SKM-1 (cell line): Measurements from ENCODE around the gene POLR1A.

Experiments used
- DNase-seq: peaks from one replicate; lab custom pipeline; 2025; ENCODE audit not compliant: unreplicated experiment; lab: John Stamatoyannopoulos, UW

POLR1A gene

GRCh38 chr2:86038291-86039081, 67.2 kb downstream of the POLR1A start:
- DNase-seq, result peak; percentile 67

DNA sequence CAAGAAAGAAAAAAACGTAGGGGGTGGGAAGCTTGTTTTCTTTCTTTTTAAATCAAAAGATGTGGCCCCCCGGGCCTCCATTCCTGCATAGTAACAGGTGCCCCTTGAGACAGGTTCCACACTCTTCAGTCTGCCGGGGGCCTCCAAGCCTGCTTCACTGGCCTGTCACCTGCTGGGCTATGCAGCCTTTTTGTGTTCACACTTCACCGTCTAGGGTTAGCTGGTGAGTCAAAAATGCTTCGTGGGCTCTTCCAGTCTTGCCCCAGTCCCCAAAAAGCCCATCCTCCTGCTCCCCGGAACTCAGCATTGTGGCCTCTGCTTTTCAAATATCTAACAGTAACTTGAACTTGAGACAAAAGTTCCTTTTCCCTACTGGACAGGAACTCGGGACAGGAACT, 67.9 kb downstream of the POLR1A start:
- DNase-seq, result no peak

DNA sequence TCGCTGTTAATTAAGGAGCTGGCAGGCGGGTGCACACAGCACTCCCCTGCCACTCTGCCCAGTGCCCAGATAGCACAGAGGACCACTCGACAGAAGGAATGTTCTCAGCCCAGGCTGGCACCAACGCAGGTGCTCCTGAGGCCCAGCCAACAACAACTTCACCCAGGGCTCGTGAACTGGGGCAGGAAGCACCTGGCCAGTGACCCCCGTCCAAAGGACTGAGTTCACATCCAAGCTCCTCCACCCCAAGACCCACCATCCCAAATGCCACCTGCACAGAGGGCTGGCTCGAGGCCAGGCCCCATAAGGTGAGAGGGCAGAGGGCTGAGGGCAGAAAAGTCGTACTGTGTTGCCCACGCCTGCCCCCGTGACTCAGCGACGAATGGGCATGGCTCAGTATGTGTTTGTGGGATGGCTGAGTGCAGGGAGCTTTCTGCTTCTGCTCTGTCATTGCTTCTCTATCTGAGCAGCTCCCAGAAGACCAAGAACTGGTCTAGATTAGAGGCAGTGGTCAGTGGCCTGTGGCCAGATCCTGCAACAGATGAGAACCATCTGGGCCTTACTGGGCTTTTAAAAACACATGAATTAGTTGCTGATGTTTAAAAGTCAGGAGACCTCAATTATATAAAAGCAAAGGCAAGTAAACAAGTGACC, 68.4 kb downstream of the POLR1A start:
- no peak for DNase-seq

- DNase-seq, result no peak
These were observed 69.0 kb downstream of the POLR1A start for GRCh38 chr2:86036669-86037138.

DNA sequence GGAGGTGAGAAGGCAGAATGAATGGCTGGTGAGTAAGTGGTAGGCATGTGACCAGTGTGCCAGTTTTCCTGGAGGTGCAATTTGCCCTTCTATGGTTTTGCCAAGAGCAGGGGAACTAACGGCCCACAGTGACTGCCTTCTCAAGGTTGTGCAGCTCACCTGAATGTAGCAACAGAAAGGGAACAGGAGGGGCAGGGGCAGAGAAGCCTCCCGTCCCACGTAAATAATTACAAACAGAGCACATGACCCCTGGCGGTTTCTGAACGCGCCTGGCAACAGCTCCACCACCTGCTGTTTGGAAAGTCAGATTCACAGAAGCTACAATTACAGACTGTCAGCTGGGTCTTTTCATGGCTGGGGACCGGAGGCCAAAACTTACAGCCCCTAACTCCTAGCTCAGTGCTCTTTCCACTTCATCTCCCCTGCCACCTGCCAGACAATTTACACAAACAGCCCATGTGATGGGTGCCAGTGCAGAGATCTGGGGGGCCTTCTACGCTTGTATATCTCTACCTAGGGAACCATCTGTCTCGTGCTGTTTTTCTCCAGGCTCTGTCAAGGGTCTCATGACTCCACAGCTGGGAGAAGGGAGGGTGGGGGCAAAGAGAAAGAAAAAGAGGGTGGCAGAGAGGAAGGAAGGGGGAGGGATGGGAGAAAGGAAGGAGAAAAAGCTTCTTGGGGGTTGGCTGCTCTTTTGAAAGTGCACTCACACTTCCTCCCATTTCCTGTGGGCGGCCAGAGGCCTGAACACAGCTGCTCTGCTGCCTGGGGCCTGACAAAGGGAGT, 69.6 kb downstream of the POLR1A start:
- DNase-seq, result peak; percentile 94

GRCh38 chr2:86035376-86035882, 70.3 kb downstream of the POLR1A start:
- DNase-seq, result no peak

DNA sequence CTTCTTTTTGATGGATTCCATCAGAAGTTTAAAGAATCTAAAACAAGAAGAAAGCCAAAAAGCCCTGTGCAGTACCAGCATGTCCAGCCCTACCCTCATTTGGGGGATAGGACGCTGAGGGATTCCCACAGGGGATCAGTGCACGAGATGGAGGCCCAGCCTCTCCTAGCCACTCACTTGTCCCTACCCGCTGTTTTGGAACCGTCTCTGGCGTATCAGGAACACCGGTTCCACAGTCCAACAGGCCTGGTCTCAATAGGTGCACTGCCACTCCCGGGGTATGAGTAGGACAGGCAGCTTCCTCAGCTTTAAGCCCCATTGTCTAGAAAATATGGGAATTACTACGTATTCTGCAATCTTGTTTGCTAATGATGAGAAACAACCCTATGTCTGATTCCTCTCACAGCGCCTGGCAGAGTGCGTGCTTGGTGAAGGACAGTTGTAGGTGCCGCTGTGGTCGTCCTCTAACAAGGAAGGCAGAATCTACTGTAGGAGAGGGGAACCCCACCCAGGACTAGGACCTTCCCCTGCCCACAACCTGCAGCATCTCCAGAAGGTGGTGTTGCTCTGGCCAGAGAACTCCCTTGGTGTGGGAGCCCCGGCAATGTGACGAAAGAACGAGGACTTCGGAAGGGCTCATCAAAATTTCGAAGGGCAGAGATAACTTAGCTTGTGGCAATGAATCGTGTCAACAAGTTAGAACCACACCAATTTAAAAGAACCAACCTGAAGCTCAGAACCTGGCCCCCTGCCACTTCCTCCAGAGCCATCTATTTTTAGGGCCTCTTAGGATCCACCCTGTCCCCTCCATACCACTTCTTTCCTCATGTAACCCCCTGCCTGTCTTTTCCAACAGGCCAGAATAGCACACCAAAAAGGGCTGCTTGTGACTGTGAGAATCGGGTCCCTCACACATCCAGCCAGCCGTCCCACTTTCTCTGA, 71.7 kb downstream of the POLR1A start:
- no peak for DNase-seq

DNA sequence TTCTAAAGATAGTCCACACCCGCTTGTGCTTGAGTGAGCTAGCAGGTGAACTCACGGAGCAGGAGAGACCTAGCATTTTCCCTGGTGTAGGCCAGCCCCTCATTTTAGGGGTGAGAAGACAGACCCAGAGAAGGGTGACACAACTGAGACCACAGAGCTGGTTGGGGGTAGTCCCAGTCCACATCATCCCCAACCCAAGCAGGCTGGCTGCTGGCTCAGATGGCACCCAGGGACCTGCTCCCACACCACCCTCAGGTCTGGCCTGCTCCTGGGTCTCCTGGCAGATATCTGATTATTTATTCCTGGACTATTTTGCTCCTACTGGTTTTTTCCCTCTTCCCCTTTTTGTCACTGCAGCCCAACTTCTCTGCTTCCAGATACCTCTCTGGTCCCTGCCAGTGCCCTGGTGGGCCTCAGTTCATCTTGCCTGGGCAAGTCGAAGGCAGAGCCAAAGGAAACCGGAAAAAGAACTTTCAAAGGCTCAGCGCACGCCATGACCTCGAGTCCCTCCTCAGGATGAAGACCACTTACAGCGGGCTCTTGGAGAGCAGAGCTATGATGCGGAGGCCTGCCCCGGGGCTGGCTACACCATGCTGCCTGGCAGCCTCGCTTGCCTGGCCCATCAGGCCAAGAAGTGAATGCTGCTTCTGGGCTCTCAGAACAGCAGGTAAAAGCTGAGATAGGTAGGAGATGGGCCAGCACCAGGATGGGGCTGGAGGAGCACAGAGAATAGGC, 72.7 kb downstream of the POLR1A start:
- no peak for DNase-seq

DNA sequence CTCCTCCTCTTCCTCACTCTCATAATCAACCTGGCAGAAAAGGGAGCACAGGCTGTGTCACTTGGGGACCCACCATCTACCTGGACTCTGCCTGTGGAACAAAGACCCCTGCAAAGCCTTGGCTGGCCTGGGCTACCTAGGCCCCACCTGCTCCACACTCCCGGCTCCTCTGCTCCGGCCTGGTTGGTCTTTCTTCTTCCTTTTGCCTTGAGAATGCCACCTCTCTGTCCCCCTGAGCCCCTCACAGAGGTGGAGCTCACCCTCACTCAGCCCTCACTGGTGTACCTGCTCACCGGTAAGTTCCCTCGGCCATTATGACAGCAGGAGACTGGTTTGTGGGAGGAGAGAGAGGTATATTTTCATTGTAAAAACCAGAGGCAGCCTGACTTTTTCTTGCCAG, 74.1 kb downstream of the POLR1A start:
- no peak for DNase-seq

- DNase-seq, result no peak
These were observed 74.5 kb downstream of the POLR1A start for GRCh38 chr2:86031151-86031550.

DNA sequence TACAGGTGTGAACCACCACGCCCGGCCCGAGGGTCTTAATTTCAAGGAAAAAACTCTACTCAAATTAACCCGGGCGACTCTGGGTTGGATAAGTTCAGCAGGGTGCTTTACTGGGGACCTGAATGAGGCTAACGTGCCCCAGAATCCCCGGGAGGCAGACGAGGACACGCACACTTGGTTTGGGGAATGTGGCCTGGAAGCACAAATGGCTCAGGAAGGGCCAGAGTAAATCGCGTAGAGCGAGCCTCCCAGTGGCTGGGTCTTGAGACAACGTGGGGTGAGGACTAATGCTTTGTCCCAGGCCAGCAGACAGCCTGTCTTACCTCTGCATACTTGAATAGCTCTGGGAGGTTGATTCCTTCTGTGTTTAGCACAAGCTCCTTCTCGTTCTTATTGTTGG, 75.8 kb downstream of the POLR1A start:
- no peak for DNase-seq

DNA sequence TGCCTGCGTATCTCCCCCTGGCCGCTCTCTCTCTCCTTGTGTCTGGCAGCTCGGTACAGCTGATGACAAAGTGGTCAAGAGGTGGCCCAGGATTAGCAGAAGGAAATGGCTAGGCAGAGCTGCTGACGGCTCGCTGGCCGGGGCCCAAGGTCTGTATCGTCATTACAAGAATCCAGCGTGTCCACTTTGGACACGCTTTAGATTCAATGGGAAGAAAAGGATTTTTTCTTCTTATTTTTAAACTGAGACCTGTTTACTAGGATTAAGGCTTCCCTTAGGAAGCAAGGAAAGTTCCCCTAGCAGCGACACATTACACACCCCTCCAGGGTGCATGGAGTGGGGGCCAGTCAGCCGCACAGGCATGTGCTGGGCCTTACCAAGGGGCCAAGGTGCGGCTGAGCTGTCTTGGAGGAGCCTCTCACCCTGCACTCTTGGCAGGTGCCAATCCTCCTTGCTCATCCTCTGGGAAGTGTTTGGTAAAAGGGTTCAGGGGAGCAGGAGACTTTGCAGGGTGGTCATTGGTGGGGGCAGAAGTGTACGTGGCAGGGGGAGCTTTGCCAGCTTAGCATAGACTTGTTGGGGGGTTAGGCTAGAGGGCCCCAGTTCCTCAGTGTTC, 76.8 kb downstream of the POLR1A start:
- DNase-seq, result no peak

GRCh38 chr2:86027922-86028765, 77.5 kb downstream of the POLR1A start:
- DNase-seq, result no peak

- no peak for DNase-seq
These were observed 78.3 kb downstream of the POLR1A start for GRCh38 chr2:86027196-86027921.

- DNase-seq, result no peak
These were observed 79.0 kb downstream of the POLR1A start for GRCh38 chr2:86026744-86027065.

- DNase-seq, result no peak
These were observed 79.5 kb downstream of the POLR1A start for GRCh38 chr2:86025976-86026743.

- DNase-seq, result no peak
These were observed 80.4 kb downstream of the POLR1A start for GRCh38 chr2:86025229-86025820.
